ENCODE measurements around the gene HEG1. TPM values are rescaled to one million over a fixed set of nuclear protein-coding genes. Genes with fewer than 3 reads are reported as not detected.

HEG1 gene
- total and polyA plus RNA-seq, 9 donors = 12.2 to 64.7 (median 35.6) TPM

DNA sequence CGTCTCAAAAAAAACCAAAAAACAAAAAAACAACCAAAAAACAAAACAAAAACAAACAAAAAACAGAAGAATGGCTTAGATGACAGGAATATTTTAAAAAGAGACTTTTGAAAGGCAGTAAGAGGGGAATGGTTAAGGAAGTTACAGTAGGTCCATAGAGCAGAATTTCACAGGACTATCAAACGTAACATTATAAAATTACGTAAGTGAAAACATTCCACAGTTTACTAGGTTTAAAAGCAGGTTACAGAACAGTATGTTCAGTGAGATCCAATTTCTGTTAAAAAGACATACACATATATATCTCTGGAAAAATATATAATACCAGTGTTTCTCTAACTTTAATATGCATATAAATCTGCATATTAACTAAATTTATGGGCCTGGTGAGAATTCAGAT, 71.0 kb downstream of the HEG1 start:
- TF ChIP-seq POLR2A (IDR thresholded peaks at IDR 0.05) (no peak), CTCF (IDR thresholded peaks at IDR 0.05) (no peak), EP300 (IDR thresholded peaks at IDR 0.05) (no peak)
- intact Hi-C loops (cut with DNase I) = no loop called here
- Histone ChIP-seq H3K27me3 (no peaks in the 10 kb centered on the region), H3K4me1 (ENCODE audit: insufficient read depth) (no peaks in the 10 kb centered on the region), H3K4me3 (no peak overlapping the region), H3K9me3 (no peaks in the 10 kb centered on the region), H3K36me3 (no peaks in the 10 kb centered on the region), H3K27ac (no peak overlapping the region)
- DNase-seq = no peak
- 92 to 95% (median 93%) methylated on average over 3 of the region's 3 CpGs for WGBS, 3 donors

DNA sequence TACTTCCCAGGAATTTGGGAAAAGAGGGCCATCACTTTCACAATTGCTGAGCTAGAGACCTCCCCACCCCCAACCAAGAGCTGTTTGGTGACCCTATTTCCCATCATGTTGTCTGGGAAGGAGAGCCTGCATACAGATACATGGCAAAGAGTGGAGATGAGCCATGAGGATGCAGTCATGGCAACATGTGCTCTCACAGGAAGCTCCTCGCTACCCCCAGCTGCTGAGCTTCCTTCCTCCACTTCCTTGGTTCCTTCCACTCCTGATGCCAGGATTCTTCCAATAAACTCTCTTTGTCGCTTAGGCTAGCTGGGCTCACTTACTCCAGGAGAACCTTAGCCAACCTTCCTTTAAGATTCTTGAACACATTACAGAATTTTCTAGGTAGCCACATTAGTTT, 72.9 kb downstream of the HEG1 start:
- Histone ChIP-seq H3K36me3 (no peaks in the 10 kb centered on the region), H3K4me1 (ENCODE audit: insufficient read depth) (no peaks in the 10 kb centered on the region), H3K9me3 (no peaks in the 10 kb centered on the region), H3K27me3 (no peaks in the 10 kb centered on the region), H3K4me3 (no peak overlapping the region), H3K27ac (no peak overlapping the region)
- DNase-seq = no peak
- intact Hi-C loops (cut with DNase I) = no loop called here
- TF ChIP-seq POLR2A (IDR thresholded peaks at IDR 0.05) = no peak
- no peak for TF ChIP-seq EP300 (IDR thresholded peaks at IDR 0.05)
- TF ChIP-seq CTCF (IDR thresholded peaks at IDR 0.05) = no peak
- 92 to 97% (median 96%) methylated on average over 2 of the region's 2 CpGs for WGBS, 3 donors

DNA sequence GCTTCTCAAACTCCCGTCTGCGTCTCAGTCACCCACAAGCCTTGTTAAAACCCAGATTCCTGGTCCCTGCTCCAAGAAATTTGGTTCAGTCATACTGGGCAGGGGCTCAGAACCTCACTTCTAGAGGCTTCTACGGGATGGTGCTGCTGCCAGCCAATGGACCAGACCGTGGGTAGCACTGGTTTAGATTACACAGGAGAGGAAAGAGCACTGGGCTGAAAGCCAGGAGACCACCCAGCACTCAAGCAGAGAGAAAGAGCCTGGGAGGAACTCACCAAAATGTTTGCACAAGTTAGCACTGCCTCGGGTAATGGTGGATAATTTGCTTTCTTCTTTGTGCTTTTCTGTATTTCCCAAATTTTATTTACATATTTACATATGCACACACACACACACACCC, 74.3 kb downstream of the HEG1 start:
- intact Hi-C loops (cut with DNase I) = no loop called here
- Histone ChIP-seq H3K27me3 (no peaks in the 10 kb centered on the region), H3K4me3 (no peak overlapping the region), H3K9me3 (no peaks in the 10 kb centered on the region), H3K27ac (no peak overlapping the region), H3K36me3 (no peaks in the 10 kb centered on the region), H3K4me1 (ENCODE audit: insufficient read depth) (no peaks in the 10 kb centered on the region)
- DNase-seq = no peak
- 60 to 73% (median 72%) methylated on average over 5 of the region's 5 CpGs for WGBS, 3 donors
- no peak for TF ChIP-seq POLR2A (IDR thresholded peaks at IDR 0.05)
- TF ChIP-seq EP300 (IDR thresholded peaks at IDR 0.05) = no peak
- no peak for TF ChIP-seq CTCF (IDR thresholded peaks at IDR 0.05)

DNA sequence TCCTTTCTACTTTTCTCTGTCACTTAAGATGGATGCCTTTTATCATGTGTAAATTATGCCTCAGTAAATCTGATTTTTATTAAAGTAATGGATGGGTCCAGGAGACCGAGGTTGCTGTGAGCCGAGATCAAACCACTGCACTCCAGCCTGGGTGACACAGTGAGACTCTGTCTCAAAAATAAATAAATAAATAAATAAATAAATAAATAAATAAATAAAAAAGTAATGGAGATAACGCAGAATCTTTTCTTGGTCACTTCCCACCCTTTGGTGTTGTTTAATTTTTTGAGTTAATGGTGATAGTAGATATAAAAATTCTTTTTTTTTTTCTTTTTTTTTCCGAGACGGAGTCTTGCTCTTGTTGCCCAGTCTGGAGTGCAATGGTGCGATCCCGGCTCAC, 77.2 kb downstream of the HEG1 start:
- TF ChIP-seq POLR2A (IDR thresholded peaks at IDR 0.05) = no peak
- no peak for TF ChIP-seq EP300 (IDR thresholded peaks at IDR 0.05)
- no peak for TF ChIP-seq CTCF (IDR thresholded peaks at IDR 0.05)
- no peaks in the 10 kb centered on the region for H3K9me3 ChIP-seq
- intact Hi-C loops (cut with DNase I) = no loop called here
- H3K4me1 ChIP-seq (ENCODE audit: insufficient read depth) = no peaks in the 10 kb centered on the region
- H3K36me3 ChIP-seq = no peaks in the 10 kb centered on the region
- WGBS, 3 donors = 98 to 99% (median 98%) methylated on average over 7 of the region's 7 CpGs
- no peak for DNase-seq
- no peaks in the 10 kb centered on the region for H3K27me3 ChIP-seq
- no peak overlapping the region for H3K4me3 ChIP-seq
- no peak overlapping the region for H3K27ac ChIP-seq

DNA sequence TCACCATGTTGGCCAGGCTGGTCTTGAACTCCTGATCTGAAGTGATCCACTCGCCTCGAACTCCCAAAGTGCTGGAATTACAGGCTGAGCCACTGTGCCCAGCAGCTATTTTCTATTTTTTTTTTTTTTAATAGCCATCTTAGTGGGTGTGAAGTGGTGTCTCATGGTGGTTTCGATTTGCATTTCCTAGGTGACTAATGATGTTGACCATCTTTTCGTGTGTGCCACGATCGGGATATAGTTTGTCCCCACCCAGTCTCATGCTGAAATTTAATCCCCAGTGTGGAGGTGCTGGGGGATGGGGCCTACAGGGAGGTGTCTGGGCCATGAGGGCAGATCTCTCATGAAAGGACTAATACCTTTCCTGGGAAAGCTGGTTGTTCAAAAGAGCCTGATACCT, 79.4 kb downstream of the HEG1 start:
- no peak overlapping the region for H3K4me3 ChIP-seq
- no peaks in the 10 kb centered on the region for H3K36me3 ChIP-seq
- no peaks in the 10 kb centered on the region for H3K27me3 ChIP-seq
- H3K4me1 ChIP-seq (ENCODE audit: insufficient read depth) = no peaks in the 10 kb centered on the region
- no peak for TF ChIP-seq CTCF (IDR thresholded peaks at IDR 0.05)
- TF ChIP-seq POLR2A (IDR thresholded peaks at IDR 0.05) = no peak
- TF ChIP-seq EP300 (IDR thresholded peaks at IDR 0.05) = no peak
- no peak overlapping the region for H3K27ac ChIP-seq
- 96 to 99% (median 96%) methylated on average over 6 of the region's 6 CpGs for WGBS, 3 donors
- no peaks in the 10 kb centered on the region for H3K9me3 ChIP-seq
- intact Hi-C loops (cut with DNase I) = no loop called here
- DNase-seq = no peak
